DND-41 (cell line): ENCODE results near the gene KCNT1.

Experiments used
- EZH2 ChIP-seq: IDR thresholded peaks from 3 replicates; pipeline ENCODE4 v1.6.1; 2012; ENCODE audit warnings: borderline replicate concordance, low read depth, mild to moderate bottlenecking, moderate library complexity, low read length, inconsistent platforms; ENCODE audit not compliant: severe bottlenecking
- TF ChIP-seq, protein P1 (sequence below): IDR thresholded peaks from 2 replicates; pipeline ENCODE4 v1.5.1; 2012; ENCODE audit warnings: borderline replicate concordance, low read length, moderate library complexity, mild to moderate bottlenecking; ENCODE audit not compliant: poor library complexity, severe bottlenecking; ENCODE audit errors: extremely low read depth

DNA sequence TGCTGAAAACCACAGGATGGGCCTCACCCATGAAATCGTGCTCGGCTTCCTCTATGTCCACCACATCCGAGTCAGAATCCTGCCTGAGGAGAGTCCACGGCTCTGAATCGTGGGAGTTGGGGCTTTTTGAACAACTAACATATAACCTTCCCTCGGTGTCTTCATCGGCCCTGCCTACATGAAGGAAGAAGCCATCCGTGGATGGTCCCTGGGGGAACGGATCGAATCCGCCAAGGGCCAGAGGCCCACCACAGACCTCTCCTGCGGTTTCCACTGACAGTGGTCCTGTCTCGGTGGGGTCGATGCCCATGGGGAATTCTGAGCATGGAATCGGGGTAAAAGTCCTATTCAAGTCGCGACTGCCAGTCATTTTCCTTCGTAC, 120.4 kb downstream of the KCNT1 start:
- TF ChIP-seq, protein P1, sequence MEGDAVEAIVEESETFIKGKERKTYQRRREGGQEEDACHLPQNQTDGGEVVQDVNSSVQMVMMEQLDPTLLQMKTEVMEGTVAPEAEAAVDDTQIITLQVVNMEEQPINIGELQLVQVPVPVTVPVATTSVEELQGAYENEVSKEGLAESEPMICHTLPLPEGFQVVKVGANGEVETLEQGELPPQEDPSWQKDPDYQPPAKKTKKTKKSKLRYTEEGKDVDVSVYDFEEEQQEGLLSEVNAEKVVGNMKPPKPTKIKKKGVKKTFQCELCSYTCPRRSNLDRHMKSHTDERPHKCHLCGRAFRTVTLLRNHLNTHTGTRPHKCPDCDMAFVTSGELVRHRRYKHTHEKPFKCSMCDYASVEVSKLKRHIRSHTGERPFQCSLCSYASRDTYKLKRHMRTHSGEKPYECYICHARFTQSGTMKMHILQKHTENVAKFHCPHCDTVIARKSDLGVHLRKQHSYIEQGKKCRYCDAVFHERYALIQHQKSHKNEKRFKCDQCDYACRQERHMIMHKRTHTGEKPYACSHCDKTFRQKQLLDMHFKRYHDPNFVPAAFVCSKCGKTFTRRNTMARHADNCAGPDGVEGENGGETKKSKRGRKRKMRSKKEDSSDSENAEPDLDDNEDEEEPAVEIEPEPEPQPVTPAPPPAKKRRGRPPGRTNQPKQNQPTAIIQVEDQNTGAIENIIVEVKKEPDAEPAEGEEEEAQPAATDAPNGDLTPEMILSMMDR, result no peak
- TF ChIP-seq EZH2, result no peak
